LHCN-M2 (cell line): ENCODE measurements around the gene FUT7. TPM values are rescaled to one million over a fixed set of nuclear protein-coding genes. Genes with fewer than 3 reads are reported as not detected.
"Not testable (repeated sequence)": the region's sequence is repeated elsewhere in the genome, so short reads cannot be mapped to it uniquely, and the experiment has no call there.

Experiments
- DNase-seq: peaks from one replicate; pipeline ENCODE4 v3.0.0-alpha.2; 2012; ENCODE audit warnings: low read depth
- total RNA-seq: library from RNA; depleted of rRNA; stranded (reverse); fragments of >200 nt; gene quantifications from 2 replicates; pipeline ENCODE4 v1.2.3, GENCODE V29; 2014

Gene FUT7
- total RNA-seq, 1 experiment from 2014 or later, result not detected

- DNase-seq, result no peak
Observed at GRCh38 chr9:137066096-137066861, 34.4 kb upstream of the FUT7 start.

- no peak for DNase-seq
Observed at GRCh38 chr9:137065336-137065967, 33.6 kb upstream of the FUT7 start.

GRCh38 chr9:137064880-137065164 is 32.9 kb upstream of the FUT7 start:
- no peak for DNase-seq

GRCh38 chr9:137064027-137064879 is 32.4 kb upstream of the FUT7 start:
- no peak for DNase-seq

- DNase-seq, result no peak
Observed at GRCh38 chr9:137063311-137064026, 31.6 kb upstream of the FUT7 start.

GRCh38 chr9:137062798-137063197 is 30.9 kb upstream of the FUT7 start:
- DNase-seq, result not testable (repeated sequence)

GRCh38 chr9:137062384-137062783 is 30.5 kb upstream of the FUT7 start:
- DNase-seq, result no peak

- no peak for DNase-seq
Observed at GRCh38 chr9:137058521-137059234, 26.8 kb upstream of the FUT7 start.

- DNase-seq, result peak; percentile 80
Observed at GRCh38 chr9:137057545-137057944, 25.7 kb upstream of the FUT7 start.

GRCh38 chr9:137056739-137057415 is 25.0 kb upstream of the FUT7 start:
- DNase-seq, result no peak

- DNase-seq, result no peak
Observed at GRCh38 chr9:137055385-137056364, 23.8 kb upstream of the FUT7 start.

GRCh38 chr9:137054932-137055384 is 23.1 kb upstream of the FUT7 start:
- no peak for DNase-seq

- no peak for DNase-seq
Observed at GRCh38 chr9:137053944-137054931, 22.4 kb upstream of the FUT7 start, which contains the start of gene ENTPD2. ENTPD2 (minus strand) TSS chr9:137054061; CDS start chr9:137053997, 64 bp downstream.

GRCh38 chr9:137052998-137053943 is 21.4 kb upstream of the FUT7 start:
- no peak for DNase-seq

GRCh38 chr9:137052293-137052692 is 20.4 kb upstream of the FUT7 start:
- no peak for DNase-seq

GRCh38 chr9:137051145-137051724 is 19.3 kb upstream of the FUT7 start:
- no peak for DNase-seq
